RWPE1 (cell line): ENCODE results near the gene SPCS2.
"Not testable (repeated sequence)": the region's sequence is repeated elsewhere in the genome, so short reads cannot be mapped to it uniquely, and the experiment has no call there.

Experiments
- CTCF ChIA-PET: fragments of 350-600 bp; sonication (Branson Sonifier 250); formaldehyde crosslinking; extraction: SDS; loops from one replicate; lab custom pipeline; 2021; lab: Yijun Ruan, JAX
- POLR2A ChIA-PET: fragments of 400-600 bp; formaldehyde crosslinking; extraction: SDS; loops from one replicate; lab custom pipeline; 2020; ENCODE audit warnings: antibody characterized with exemption; ENCODE audit not compliant: low non-redundant PET; lab: Yijun Ruan, JAX
- DNase-seq: peaks from one replicate; pipeline ENCODE4 v3.0.0; 2012; ENCODE audit warnings: low spot score
- H3K27ac ChIP-seq: fragments of 450-650 bp; 2 replicates; pipeline ENCODE4 v1.5.1; 2017
- TF ChIP-seq, protein P1 (sequence below): fragments of 450-650 bp; conservative IDR thresholded peaks from 2 replicates; pipeline ENCODE4 v1.5.1; 2017; ENCODE audit warnings: low read depth, mild to moderate bottlenecking

The SPCS2 gene

DNA sequence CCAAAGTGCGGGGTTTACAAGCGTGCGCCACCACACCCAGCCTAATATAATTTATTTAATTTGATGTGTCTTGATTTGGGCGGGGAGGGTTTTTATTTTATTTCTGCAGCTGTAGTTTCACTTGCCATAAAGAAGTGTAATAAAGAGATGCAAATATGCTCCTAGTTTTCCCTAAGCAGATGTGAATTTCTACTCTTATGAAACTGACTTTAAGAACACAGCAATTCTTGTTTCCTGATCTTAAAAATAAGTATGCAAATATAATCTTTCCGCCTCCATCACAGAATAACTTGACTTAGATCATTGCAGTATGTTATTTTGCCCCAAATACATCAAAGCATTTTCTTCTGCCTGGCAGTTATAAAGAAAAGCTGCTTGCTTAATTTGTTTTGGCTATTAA, 4.4 kb downstream of the SPCS2 start:
- CTCF ChIA-PET: interaction anchor here (0.7 kb wide), 1 partner anchor 23 kb away, joined by 3 read pairs; no protein-coding TSS in a partner anchor
- H3K27ac ChIP-seq: no peak overlapping the region
- no peak for DNase-seq
- POLR2A ChIA-PET: no interaction called here
- TF ChIP-seq, protein P1, sequence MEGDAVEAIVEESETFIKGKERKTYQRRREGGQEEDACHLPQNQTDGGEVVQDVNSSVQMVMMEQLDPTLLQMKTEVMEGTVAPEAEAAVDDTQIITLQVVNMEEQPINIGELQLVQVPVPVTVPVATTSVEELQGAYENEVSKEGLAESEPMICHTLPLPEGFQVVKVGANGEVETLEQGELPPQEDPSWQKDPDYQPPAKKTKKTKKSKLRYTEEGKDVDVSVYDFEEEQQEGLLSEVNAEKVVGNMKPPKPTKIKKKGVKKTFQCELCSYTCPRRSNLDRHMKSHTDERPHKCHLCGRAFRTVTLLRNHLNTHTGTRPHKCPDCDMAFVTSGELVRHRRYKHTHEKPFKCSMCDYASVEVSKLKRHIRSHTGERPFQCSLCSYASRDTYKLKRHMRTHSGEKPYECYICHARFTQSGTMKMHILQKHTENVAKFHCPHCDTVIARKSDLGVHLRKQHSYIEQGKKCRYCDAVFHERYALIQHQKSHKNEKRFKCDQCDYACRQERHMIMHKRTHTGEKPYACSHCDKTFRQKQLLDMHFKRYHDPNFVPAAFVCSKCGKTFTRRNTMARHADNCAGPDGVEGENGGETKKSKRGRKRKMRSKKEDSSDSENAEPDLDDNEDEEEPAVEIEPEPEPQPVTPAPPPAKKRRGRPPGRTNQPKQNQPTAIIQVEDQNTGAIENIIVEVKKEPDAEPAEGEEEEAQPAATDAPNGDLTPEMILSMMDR: no peak

DNA sequence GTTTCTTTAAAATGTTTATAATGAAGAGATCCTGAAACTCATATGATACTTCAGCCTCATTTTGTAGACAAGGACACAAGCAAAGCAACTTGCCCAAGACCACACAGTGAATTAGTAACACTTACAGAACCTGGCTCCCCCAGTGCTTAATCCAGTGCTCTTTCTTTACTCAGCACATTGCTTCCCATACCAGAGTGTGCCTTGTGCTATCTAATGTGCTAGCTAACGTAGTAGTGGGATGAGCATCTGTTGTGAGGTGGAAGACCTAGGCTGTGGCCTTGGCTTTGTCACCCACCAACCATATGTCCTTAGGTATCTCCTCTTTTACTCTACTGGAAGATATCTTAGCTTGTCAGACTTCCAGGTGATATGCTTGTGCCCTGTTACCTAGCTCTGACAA, 5.1 kb downstream of the SPCS2 start:
- TF ChIP-seq, protein P1: no peak
- H3K27ac ChIP-seq: no peak overlapping the region
- ChIA-PET POLR2A (no interaction called here), CTCF (no interaction called here)
- no peak for DNase-seq

DNA sequence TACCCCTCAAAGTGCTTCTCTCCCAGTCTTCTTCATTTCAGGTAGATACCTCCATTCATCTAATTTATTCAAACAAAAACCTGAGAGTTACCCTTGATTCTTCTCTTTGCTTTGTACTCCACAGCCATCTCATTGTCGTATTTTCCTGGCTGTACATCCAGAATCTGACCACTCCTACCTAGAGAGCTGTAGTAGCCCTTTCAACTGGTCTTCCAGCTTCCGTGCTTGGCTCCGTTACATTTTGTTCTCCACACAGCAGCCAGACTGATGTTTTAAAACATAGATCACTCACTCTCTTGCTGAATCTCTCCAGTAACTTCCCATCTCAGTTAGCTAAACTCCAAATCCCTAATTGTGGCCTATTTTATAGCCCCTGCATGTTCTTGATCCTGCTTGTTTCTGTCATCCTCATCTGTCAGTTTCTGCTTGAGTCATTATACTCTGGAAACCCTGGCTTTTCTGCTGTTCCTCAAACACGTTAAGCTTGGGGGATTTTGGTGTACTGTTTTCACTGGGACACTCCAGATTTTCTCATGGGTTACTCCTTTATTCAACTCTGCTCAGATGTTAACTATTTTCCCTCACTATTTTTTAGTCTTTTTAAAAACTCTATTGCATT, 7.4 kb downstream of the SPCS2 start:
- H3K27ac ChIP-seq: no peak overlapping the region
- ChIA-PET CTCF (interaction anchor here (0.6 kb wide), 1 partner anchor 117 kb away, joined by 3 read pairs; no protein-coding TSS in a partner anchor), POLR2A (interaction anchor here (0.6 kb wide), 1 partner anchor 15 kb away, joined by 3 read pairs; no protein-coding TSS in a partner anchor)
- TF ChIP-seq, protein P1: no peak
- no peak for DNase-seq

DNA sequence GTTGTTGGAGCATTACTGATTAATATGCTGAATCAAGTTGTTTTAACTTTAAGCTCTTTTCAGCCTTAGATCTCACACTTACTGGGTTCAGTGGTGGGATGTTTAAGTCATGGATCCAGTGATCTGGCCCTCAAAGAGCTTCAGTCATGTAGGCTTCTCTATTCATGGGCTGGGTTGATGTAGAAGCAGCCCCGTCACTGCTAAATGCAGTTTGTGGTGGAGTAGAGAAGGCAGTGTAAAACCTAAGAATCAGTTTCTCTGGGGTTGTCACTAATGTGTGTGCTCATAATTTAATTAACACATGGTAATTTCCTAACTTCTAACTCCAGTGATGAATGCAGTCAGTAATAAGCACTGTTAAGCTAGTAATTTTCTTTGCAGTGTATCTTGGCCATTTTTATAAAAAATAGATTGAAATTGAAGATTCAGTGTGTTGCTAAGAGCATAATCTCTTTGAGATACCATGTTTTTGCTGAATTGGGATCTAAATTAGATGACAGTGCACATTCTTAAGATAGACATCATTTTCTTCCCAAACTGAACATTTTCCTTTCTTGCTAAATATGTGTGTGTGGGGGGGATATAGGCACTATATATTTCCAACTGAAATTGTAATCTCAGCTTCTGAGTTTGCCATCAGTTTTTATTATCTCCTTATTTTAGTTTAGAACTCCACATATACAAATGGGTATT, 9.0 kb downstream of the SPCS2 start:
- no peak for DNase-seq
- TF ChIP-seq, protein P1: no peak
- ChIA-PET CTCF (interaction anchor here (1.7 kb wide), 1 partner anchor 247 kb away, joined by 4 read pairs; no protein-coding TSS in a partner anchor), POLR2A (no interaction called here)
- H3K27ac ChIP-seq: no peak overlapping the region

DNA sequence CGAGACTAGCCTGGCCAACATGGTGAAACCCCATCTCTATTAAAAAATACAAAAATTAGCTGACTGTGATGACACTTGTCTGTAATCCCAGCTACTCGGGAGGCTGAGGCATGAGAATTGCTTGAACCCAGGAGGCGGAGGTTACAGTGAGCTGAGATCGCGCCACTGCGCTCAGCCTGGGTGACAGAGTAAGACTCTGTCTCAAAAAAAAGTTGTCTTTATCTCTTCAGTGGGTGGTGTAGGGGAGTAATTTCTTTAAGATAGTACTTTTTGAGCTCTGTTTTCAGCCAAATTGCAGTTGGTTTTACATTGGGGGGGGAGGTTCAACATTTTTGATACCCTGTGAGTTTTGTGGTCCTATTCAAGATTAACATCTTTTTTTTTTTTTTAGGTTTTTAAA, 11.1 kb downstream of the SPCS2 start:
- POLR2A ChIA-PET: not testable (repeated sequence)

DNA sequence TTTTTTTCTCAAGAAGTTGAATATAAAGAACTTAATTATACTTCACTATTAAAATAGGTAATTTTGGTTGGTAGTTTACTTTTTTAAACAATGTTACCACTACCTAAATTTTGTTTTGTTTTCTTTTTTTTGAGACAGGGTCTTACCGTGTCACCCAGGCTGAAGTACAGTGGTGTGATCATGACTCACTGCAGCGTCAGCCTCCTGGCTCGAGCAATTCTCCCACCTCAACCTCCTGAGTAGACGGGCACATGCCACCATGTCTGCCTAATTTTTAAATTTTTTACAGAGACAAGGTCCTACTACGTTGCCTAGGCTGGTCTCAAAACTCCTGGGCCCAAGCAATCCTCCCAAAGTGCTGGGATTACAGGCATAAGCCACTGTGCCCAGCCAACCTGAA, 17.6 kb downstream of the SPCS2 start:
- TF ChIP-seq, protein P1: no peak
- ChIA-PET POLR2A (no interaction called here), CTCF (no interaction called here)
- H3K27ac ChIP-seq: no peak overlapping the region
- no peak for DNase-seq

More for the DNA sequence above, 11.1 kb downstream of the SPCS2 start:
- H3K27ac ChIP-seq, DNase-seq: not testable (repeated sequence)
- CTCF ChIA-PET: interaction anchor here (0.6 to 1.0 kb wide), 4 partner anchors 11 to 276 kb away, joined by 3 to 4 read pairs (median 3); no protein-coding TSS in a partner anchor
